Myocyte (in vitro differentiated cells): ENCODE results near the gene ARMC5. TPM values are rescaled to one million over a fixed set of nuclear protein-coding genes. Genes with fewer than 3 reads are reported as not detected.
"Not testable (repeated sequence)": the region's sequence is repeated elsewhere in the genome, so short reads cannot be mapped to it uniquely, and the experiment has no call there.

ENCODE experiments used
- DNase-seq: peaks from one replicate; pipeline ENCODE4 v3.0.0-alpha.2; 2012; ENCODE audit warnings: low read depth
- total RNA-seq: library from RNA; depleted of rRNA; stranded (reverse); fragments of >200 nt; gene quantifications from 2 replicates; pipeline ENCODE4 v1.2.3, GENCODE V29; 2014

Gene ARMC5
- total RNA-seq, 1 donor from 2014 or later: 21.5 TPM

- no peak for DNase-seq
Measured at GRCh38 chr16:31435341-31436220, 23.7 kb upstream of the ARMC5 start.

DNA sequence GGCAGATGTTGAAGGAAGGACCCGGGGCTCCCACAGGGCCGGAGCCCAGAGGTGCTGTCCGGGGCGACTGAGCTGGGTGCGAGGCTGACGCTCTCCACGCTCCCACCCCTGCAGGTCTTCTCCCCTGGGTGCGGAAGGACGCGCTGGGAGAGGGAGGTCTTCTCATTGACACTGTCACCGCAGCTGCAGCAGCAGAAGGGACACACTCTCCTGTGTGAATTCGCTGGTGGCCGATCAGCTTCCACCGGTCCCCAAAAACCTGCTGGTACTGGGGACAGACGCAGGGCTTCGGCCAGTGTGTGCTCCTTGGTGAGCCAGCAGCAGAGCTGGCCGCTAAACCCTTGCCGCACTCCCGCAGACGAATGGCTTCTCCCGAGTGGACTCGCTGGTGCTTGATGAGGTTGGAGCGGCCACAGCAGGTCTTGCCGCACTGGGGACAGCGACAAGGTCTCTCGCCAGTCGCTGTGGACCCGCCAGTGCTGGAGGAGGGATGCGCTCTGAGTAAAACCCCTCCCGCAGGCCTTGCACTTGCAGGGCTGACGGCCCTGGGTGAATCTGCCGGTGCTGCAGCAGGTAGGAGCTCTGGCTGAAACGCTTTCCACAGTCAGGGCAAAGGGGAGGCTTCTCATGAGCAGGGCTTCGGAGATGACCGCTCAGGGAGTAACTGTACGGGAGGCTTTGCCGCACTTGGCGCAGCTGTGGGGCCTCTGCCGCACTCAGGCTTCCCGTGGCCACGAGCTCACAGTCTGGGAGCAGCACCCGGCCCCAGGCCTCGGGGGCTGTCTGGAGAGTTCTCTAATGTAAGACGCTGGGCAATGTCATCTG is 22.9 kb upstream of the ARMC5 start:
- no peak for DNase-seq

- DNase-seq: no peak
Measured at GRCh38 chr16:31438414-31438813, 20.9 kb upstream of the ARMC5 start.

- DNase-seq: not testable (repeated sequence)
Measured at GRCh38 chr16:31439023-31439422, 20.3 kb upstream of the ARMC5 start.

GRCh38 chr16:31439519-31439918 is 19.8 kb upstream of the ARMC5 start:
- DNase-seq: no peak

- DNase-seq: no peak
Measured at GRCh38 chr16:31440516-31441184, 18.7 kb upstream of the ARMC5 start.

DNA sequence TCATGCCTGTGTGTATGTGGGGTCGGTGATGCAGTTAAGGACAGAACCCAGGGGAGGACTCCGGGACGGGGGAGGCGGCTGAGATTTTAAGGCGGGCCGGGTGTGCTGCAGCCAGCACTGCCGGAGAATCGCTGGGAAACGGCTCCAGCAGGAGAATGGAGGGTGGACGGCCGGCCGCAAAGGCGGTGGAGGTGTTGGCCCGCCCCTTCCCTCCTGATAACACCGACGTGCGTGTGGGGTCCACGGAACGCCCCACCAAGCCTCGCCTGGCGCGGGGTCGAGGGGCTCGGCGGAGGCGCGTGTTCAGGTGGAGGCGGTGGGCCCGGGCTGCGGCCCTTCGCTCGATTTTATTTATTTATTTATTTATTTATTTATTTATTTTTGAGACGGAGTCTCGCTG is 17.3 kb upstream of the ARMC5 start:
- no peak for DNase-seq

GRCh38 chr16:31445931-31446330 is 13.4 kb upstream of the ARMC5 start:
- DNase-seq: not testable (repeated sequence)

DNA sequence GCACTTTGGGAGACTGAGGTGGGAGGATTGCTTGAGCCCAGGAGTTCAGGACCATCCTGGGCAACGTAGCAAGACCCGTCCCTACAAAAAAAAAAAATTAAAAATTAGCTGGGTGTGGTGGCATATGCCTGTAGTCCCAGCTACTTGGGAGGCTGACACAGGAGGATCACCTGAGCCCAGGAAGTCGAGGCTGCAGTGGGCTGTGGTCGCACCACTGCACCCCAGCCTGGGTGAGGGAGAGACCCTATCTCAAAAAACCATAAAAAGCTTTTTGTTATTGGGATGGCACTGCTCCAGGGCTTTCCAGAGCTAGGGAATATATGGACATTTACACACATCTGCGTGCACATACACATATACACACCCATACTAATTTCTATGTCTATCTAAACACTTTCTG is 8.1 kb upstream of the ARMC5 start:
- DNase-seq: no peak

DNA sequence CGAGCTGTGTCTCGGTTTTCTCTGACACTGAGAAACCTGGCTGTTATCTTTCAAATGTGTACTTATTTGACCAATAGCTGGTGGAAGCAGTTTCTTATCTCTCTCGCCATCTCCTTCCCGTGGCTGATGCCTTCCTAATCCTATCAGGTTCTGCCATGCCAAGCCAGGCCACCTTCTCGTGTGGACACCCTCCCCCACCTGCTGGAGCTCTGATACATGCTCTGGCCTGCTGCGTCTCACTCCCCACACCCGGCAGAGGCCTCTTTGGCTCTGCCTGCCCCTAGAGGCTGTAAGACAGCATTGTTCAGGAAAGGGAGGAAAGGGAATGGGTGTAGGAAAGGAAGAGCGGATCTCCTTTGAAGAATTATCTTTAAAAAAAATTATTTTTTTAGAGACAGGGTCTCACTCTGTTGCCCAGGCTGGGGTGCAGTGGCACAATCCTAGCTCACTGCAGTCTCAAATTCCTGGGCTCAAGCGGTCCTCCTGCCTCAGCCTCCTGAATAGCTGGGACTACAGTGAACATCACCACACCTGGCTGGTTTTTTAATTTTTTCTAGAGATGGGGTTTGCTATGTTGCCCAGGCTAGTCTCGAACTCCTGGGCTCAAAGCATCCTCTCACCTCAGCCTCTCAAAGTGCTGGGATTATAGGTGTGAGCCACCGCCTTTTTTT is 7.5 kb upstream of the ARMC5 start:
- DNase-seq: peak; percentile 74

GRCh38 chr16:31452631-31453106 is 6.6 kb upstream of the ARMC5 start:
- peak; percentile 84 for DNase-seq

DNA sequence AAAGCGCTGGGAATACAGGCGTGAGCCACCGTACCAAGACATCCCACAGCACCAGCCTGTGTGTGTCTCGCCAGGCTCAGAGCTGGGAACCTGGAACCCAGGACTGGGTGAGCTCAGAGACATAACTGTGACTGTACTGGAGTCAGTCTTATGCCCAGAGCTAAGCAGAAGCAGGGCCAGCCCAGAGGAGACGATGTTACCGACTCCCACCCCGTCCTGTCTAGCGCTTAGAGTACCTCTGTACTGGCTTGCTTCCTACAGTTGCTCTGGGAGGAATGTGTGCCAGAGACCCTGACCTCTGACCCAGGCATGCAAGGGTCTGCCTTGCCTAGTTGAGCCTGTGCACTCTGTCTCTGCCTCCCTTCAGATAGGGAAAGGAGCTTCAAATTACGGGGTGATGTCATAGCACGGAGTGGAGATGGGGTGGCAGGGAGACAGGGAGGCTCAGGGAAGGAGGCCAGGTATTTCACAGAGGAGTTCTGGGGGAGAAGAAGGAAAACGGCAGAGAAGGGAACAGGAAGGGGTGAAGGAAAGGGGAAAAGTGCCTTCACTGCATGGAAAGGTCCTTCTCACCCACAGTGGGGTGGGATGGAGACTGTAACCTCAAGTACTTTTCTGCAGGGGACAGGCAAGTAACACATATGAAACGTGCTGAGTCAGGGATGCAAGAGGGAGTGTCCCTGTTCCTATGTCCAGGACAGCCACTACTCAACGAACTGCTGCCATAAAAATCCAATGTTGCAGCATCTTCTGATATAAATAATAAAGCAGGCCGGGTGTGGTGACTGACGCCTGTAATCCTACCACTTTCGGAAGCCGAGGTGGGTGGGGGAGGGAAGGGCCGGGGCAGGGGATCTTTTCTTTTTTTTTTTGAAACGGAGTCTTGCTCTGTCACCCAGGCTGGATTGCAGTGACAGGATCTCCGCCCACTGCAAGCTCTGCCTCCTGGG is 5.8 kb upstream of the ARMC5 start:
- DNase-seq: peak; percentile 54

DNA sequence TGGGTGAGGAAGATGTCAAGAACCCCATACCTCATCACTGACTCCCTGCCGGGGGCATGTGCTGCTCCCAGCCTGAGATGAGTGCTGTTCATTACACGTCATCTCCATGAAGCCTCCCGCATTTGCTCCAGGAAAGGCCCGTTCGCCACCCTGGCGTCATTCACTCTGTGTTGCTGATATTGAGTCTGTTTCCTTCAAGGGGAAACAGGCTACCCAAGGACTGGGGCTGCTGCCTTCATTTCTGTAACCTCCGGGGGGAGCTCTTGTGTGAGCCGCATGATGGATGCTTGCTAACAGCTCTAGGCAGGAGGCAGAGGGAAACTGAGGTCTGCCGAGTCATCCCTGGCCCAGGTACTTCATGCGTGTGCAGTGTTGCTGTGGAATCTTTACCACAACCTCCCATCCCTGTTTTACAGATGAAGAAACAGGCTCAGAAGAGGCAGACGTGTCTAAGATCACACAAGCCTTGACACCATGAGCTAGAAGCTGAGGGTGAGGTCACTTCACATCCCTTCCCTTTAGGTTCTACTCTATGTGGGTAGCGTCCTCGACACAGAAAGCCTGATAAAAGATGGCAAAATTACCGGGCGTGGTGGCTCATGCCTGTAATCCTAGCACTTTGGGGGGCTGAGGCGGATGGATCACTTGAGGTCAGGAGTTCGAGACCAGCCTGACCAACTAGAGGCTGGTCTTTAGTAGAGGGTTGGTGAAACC is 3.5 kb upstream of the ARMC5 start:
- no peak for DNase-seq

- no peak for DNase-seq
Measured at GRCh38 chr16:31456988-31457360, 2.3 kb upstream of the ARMC5 start.

- peak; percentile 72 for DNase-seq
Measured at GRCh38 chr16:31458073-31458843, 1.0 kb upstream of the ARMC5 start.

GRCh38 chr16:31459687-31460581 is 633 bp downstream of the ARMC5 start:
- peak; percentile 99 for DNase-seq

DNA sequence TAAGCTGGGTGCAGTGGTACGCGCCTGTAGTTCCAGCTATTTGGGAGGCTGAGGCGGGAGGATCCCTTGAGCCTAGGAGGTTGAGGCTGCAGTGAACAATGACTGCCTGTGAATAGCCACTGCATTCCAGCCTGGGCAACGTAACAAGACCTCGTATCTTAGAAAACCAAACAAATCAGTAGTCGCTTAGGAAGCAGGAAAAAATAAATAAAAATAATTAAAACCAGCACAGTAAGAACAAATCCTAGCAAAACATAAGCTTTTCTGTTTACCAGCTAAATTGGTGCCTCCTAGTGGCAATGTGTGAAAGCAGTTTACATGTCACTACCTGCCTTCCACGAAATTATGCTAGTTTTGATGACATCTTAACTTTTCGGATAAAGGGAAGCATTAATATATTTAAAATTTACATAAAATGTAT is 1.3 kb downstream of the ARMC5 start:
- DNase-seq: peak; percentile 45
